NCI-H1417 (cell line): ENCODE results near the gene LIPC.

Experiments
- DNase-seq, 3 experiments: peaks; one replicate each; lab custom pipeline; 2025; lab: John Stamatoyannopoulos, UW

LIPC gene

DNA sequence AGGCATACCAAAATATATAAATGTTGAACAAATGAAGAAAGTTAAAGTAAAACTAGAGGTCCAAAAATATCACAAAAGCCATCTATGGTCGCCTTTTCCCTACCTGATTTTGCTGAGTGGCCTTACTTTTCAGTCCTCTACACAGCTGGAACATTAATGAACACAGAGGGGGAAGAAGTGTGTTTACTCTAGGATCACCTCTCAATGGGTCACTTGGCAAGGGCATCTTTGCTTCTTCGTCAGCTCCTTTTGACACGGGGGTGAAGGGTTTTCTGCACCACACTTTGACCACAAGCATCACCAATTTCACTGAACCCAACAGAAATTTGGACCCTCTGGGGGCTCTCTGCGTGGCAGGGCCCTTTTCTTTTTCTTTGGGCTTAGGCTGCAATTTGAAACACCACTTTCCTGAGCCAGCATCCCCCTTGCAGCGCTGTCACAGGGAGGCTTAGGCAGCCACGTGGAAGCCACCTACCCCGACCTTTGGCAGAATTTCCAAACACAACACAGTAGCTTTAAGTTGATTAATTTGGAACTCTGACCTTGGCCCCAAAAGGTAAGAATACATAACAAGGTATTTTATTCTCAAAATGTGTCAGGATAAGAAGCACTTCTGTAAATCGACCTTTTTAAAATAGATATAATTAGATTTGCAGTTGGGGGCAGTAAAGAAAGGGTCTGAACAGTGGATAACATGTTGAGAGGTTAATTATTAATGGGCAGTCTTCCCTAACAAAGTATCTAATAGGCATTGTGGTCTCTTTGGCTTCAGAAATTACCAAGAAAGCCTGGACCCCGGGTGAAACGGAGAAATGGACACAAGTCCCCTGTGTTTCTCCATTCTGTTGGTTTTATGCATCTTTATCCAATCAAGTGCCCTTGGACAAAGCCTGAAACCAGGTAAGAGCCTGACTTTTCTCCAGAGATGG is at the start of gene LIPC:
LIPC (plus strand) TSS at position 771 of the 929 bp plus-strand sequence; CDS start at position 813, 42 bp downstream.
- no peak for DNase-seq

DNA sequence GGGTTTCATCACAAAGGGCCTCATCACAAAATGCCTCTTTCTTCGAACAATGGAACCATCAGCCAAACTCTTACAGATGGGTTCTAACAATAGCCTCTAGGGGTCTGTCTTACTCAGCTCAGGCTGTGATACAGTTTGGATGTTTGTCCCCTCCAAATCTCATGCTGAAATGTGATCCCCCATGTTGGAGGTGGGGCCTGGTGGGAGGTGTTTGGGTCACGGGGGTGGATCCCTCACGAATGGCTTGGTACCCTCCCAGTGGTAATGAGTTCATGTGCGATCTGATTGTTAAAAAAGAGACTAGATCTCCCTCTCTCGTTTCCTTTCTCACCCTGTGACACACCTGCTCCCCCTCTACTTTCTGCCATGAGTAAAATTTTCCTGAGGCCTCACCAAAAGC is 47.9 kb upstream of the LIPC start:
- no peak for DNase-seq

GRCh38 chr15:58384667-58385066 is 47.1 kb upstream of the LIPC start:
- DNase-seq, result no peak

- DNase-seq, result no peak
These were observed 45.7 kb upstream of the LIPC start for GRCh38 chr15:58386081-58386480.

DNA sequence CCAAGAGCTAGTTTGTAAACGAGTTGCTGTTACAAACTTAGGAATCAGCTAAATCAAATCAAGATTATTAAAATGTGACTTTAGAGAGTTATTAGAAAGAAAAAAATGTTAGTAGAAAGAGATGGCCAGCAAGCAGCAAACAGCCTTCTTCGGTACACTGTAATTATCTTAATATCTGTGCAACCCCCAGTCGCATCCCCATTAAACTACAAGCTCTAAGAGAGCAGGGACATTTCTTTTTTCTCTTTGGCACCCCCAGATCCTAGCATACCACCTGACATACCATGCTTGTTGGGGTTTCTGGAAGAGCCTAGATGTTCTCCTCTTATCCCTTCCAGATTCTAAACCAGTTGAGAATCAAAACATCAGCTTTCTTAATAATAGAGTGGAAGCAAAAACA is 45.1 kb upstream of the LIPC start:
- DNase-seq, result no peak

GRCh38 chr15:58387130-58387529 is 44.7 kb upstream of the LIPC start:
- DNase-seq, result no peak

DNA sequence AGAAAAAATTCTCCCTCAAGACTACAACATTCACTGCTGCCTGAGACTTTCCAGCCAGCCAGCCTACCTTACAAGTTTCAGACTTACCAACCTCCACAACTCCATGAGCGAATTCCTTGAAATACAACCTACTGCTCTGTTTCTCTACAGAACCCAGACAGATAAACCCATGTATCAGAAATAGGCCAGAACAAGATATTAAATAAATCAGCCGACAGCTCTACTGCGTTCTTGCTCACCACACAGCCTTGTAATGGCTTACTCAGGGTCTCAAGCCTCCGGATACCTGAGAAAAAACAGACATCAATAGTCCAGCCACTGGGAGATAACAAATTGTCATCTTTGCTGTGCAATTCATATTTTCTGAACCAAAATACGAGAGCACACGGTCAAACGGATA is 43.6 kb upstream of the LIPC start:
- no peak for DNase-seq

DNA sequence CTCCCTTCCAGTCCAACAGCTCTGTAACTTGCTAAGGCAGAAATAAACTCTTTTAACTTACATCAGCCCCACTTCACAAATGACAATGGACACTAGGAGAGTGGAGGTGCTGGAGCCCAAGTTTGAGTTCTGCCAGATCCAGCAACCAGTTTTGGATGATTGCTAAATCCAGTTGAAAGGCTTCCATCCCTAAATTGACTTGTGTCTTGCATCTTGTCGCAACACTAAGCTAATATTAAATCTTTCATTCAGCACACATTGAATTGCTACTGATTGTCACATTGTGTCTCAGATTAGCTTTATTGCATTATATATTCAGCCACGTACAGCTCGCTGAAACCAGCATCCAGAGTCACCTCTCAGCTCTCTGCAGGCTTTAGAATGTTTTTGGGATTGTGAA is 41.7 kb upstream of the LIPC start:
- DNase-seq, result no peak

DNA sequence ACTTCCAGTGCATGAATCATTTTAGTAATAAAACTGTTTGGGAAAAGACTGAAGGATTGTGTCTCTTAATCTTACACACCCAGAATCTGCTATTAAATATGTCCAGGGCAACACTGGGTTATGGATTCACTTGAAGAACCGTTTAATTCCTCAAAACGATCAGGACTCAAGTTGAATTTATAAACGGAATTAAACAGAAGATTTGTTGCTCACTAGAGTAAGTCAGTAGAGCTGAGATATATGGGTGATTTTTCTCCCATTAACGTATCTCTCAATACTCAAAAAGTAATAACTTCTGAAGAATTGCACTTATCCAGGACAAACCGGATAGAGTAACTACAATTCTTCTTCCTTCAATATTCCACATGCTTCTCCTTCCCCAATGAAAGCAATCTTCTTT is 41.1 kb upstream of the LIPC start:
- no peak for DNase-seq

- no peak for DNase-seq
These were observed 40.7 kb upstream of the LIPC start for GRCh38 chr15:58391088-58391487.

DNA sequence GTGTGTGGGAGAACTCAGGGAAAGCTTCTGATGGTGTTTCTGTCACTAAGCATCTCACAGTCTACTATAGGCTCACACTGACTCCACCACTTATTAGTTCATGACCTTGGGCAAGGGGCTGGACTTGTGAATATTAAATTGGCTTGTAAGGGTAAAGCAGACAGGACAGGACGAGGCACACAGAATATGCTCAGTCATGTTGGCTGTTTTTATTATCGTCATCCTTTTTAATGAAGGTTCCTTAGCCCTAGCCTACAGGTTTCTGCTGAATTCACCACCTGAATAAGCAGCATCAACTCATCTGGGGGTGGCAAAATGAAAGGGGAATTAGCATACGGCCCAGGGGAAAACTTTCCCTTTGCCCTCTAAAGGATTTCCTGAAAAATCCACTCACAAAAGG is 39.6 kb upstream of the LIPC start:
- DNase-seq, result no peak

DNA sequence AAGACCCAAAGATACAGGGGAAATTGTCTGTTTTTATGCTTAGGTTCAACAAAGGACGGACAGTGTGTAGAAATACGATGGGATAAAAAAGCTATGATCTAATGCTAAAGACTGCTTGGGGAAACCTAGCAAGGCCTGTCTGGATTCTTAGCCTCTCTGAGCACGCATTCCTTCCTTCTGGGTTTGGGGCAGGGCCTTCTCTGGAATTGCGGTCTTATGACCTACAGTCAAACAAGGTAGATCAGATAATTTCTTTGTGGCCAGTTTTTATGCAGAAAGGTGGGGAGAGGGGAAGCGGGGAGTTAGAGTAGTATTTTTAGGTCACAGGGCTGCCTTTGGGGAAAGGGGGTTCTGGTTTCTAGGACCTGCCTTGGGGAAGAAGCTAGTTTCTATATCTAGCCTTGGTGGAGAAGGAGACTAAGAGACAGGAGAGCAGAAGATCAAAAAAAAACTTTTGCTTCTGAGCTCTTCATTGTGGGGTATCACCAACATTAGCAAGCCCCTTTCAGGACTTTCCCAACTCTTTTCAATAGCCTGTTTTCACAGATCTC is 39.1 kb upstream of the LIPC start:
- no peak for DNase-seq

- peak; percentile 12 to 82 (median 57) for DNase-seq
These were observed 38.5 kb upstream of the LIPC start for GRCh38 chr15:58393241-58393662.

DNA sequence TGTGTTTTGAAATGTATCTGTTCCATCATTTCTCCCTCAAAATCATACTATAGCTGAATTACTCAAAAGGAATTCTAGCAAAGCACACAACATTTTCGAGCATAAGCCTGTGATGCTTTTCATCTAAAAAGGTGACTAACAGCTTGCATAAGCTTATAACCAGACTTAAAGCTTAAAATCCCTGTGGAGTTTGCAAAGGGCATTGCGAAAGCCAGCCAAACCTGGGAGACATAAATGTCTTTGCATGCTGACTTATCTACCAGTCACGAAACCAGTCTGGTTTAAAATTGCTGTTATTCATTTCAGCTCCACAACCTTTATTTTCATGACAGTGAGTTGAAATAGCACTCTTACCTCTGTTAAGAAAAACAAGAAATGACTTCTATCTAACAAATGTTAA is 35.6 kb upstream of the LIPC start:
- DNase-seq, result no peak

DNA sequence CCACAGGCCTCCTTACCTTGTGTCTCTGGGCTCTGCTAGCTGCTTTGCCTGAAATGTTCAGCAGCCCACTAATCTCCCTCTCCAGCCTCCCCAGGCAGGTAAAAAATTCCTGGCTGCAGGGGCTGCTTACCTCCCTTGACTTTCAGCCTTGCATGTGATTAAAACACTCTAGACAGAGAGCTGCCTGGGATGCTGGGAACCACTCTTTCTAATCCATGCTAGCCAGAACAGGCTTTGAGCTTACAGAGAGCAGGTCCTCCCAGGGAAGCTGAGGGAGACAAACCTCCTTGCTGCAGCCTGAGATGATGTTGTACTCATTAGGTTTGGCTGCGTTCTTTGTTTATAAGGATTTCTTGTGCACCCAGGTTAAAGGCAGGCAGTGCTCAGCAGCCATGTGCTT is 33.7 kb upstream of the LIPC start:
- no peak for DNase-seq

GRCh38 chr15:58398643-58399042 is 33.1 kb upstream of the LIPC start:
- DNase-seq, result no peak

DNA sequence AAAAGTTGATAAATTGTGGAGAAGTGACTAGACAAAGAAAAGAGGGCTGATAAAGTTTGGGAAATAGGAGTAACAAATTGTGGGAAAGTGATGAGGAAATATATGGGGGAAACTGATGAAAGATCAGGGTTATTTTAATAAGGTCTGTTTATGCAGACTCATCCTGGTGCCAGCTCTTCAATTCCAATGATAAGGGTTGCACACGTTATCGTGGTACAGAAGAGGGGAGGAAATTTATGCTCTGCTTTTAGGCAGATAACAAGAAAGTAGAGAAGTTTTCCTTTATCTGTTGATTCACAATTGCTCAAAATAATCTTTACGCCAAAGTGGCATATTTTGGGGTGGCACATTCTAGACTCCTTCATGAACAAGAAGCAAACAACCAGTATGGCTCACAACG is 32.1 kb upstream of the LIPC start:
- no peak for DNase-seq

GRCh38 chr15:58401276-58401675 is 30.5 kb upstream of the LIPC start:
- DNase-seq, result no peak

DNA sequence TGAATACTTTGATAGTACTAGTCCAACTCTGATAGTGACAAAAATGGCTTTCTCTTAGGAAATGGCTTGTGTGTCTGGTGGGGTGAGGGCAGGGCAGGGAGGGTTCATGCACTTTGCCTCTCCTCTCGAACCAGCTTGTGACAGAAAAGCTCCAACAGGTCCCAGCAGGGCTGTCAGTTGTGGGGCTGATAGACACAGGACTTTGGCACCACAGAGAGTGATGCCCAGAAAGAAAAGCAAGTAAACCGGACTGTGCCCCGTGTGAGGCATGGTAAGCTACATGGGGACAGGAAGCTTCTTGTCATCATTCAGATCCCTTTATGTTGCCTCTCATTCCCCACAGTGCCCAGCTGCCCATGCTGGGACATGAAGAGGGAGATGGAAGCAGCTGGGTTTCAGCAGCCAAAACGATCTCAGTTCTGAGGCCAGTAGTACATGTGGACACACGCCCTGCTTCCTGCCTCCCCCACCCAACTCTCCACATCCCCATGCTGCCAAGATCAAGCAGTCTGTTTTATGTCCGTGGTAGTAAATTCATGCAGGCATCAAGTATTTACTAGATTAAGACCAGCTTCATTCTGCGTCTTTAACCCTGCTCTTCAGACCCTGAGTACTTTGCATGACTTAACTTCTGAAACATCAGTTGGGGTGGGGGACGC is 29.7 kb upstream of the LIPC start:
- no peak for DNase-seq

- DNase-seq, result no peak
These were observed 28.2 kb upstream of the LIPC start for GRCh38 chr15:58403581-58403980.

- no peak for DNase-seq
These were observed 27.8 kb upstream of the LIPC start for GRCh38 chr15:58404020-58404419.

DNA sequence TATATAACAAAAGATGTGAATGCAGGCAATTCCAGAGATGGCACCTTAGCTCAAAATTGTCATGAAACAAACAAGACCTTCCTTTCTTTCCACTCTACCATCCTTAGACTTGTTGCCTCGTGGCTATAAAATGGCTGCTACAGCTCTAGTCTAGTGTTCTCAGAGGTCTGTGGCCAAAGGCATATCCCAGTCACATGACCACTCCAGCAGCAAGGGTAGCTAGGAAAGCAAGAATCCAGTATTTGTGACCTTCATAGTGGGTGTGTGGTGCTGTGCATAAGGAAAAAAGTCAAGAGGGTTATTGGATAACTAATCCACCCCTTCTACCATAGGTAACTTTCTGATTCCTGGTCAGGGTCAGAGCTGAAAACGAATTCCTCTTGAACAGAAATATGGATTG is 27.1 kb upstream of the LIPC start:
- no peak for DNase-seq

GRCh38 chr15:58405865-58406264 is 25.9 kb upstream of the LIPC start:
- no peak for DNase-seq
